Measurements from ENCODE around the gene INS. TPM values are rescaled to one million over a fixed set of nuclear protein-coding genes. Genes with fewer than 3 reads are reported as not detected.

INS gene
- total RNA-seq, 1 donor from 2014 or later: not detected

GRCh38 chr11:2118677-2119076 lies 42.3 kb downstream of the INS start:
- DNase-seq (ENCODE audit: low spot score): no peak

GRCh38 chr11:2116680-2117079 lies 44.3 kb downstream of the INS start:
- no peak for DNase-seq (ENCODE audit: low spot score)

- DNase-seq (ENCODE audit: low spot score): no peak
These were observed 45.7 kb downstream of the INS start for GRCh38 chr11:2115308-2115707.

GRCh38 chr11:2114430-2115241 lies 46.4 kb downstream of the INS start:
- no peak for DNase-seq (ENCODE audit: low spot score)

GRCh38 chr11:2113776-2114175 lies 47.2 kb downstream of the INS start:
- no peak for DNase-seq (ENCODE audit: low spot score)

- no peak for DNase-seq (ENCODE audit: low spot score)
These were observed 50.5 kb downstream of the INS start for GRCh38 chr11:2110521-2110920.

Other genes starting within 250 kb of the INS start
- gene TNNT3, start 241.5 kb downstream of the INS start, total RNA-seq (ENCODE audit: insufficient read depth, low replicate concordance): 89.1 TPM
- 28.6 TPM for gene MRPL23, start 213.9 kb downstream of the INS start, total RNA-seq (ENCODE audit: insufficient read depth, low replicate concordance)
- gene H19, start 163.4 kb downstream of the INS start, total RNA-seq (ENCODE audit: insufficient read depth, low replicate concordance): 30,713 TPM
- gene IGF2, start 21.8 kb downstream of the INS start, total RNA-seq (ENCODE audit: insufficient read depth, low replicate concordance): 2,215 TPM
- not detected for gene TH, start 10.6 kb upstream of the INS start, total RNA-seq (ENCODE audit: insufficient read depth, low replicate concordance)
- gene ASCL2, start 109.4 kb upstream of the INS start, total RNA-seq (ENCODE audit: insufficient read depth, low replicate concordance): 2.4 TPM
- gene C11orf21, start 140.7 kb upstream of the INS start, total RNA-seq (ENCODE audit: insufficient read depth, low replicate concordance): 0.96 TPM
- 1.7 TPM for gene TSPAN32, start 140.8 kb upstream of the INS start, total RNA-seq (ENCODE audit: insufficient read depth, low replicate concordance)
- 160 TPM for gene CD81, start 216.1 kb upstream of the INS start, total RNA-seq (ENCODE audit: insufficient read depth, low replicate concordance)
- 17.6 TPM for gene TSSC4, start 239.5 kb upstream of the INS start, total RNA-seq (ENCODE audit: insufficient read depth, low replicate concordance)